HG03025 (cell line): ENCODE results near the gene TSHB.
"Not testable (repeated sequence)": the region's sequence is repeated elsewhere in the genome, so short reads cannot be mapped to it uniquely, and the experiment has no call there.

Experiments
- ATAC-seq: cut with Tn5 transposase; IDR thresholded peaks from one replicate; pipeline ENCODE4 v1.9.1; 2021; ENCODE audit warnings: mild to moderate bottlenecking, moderate library complexity; ENCODE audit not compliant: unreplicated experiment, low FRiP score

Gene TSHB

DNA sequence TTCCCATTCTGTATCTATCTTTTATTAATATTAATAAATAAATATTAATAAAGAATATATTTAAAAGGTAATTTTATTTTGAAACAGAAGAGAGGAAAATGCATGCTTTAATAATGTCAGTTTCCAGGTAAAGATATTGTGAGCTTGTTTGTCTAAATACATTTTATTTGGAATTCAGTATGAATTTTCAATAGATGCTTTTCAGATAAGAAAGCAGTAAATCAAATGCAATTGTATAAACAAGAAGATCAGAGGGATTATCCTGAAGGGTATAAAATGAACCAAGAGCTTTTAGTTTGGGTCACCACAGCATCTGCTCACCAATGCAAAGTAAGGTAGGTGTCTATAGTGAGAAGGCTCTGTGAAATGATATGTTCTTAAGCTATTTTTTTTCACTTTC is at the start of gene TSHB:
TSHB (plus strand) TSS at position 301 of the 400 bp plus-strand sequence. CDS start 3,537 bp downstream, outside the sequence.
- ATAC-seq: no peak

DNA sequence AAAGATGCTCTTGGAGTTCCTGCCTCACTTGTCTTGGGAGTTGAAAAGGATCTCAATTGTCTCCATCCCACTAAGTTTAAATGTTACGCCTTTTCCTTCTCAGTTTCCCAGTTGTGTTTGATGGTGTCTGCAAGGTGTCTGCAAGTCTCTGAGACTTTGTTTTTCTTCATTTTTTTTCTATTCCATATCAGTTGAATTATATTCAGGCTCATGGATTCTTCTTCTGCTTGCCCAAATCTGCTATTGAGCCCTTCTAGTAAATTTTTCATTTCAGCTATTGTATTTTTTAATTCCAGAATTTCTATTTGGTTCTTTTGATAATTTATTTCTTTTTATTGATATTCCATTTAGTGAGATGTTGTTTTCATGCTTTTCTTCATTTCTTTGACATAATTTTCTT is 47.4 kb upstream of the TSHB start:
- ATAC-seq: no peak

DNA sequence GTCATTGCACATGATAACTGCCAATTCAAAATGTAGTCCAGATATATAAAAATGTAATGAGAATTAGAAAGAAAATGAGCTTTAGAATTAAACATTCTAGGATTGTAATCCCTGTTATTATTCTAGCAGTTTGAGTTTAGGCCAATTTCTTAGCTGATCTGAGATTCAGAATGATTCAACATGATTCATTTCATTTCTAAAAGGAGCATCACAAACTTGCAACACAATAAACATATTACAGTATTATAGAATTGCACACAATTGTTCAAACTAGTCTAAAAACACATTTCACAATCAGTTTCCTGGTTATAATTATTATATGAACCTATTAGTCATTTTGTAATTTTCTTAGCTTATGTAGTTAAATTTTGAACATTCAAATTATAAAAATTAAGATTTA is 43.3 kb upstream of the TSHB start:
- ATAC-seq: no peak

- ATAC-seq: no peak
Observed at GRCh38 chr1:114988095-114988494, 41.5 kb upstream of the TSHB start.

GRCh38 chr1:114997510-114998289 is 31.9 kb upstream of the TSHB start:
- no peak for ATAC-seq

DNA sequence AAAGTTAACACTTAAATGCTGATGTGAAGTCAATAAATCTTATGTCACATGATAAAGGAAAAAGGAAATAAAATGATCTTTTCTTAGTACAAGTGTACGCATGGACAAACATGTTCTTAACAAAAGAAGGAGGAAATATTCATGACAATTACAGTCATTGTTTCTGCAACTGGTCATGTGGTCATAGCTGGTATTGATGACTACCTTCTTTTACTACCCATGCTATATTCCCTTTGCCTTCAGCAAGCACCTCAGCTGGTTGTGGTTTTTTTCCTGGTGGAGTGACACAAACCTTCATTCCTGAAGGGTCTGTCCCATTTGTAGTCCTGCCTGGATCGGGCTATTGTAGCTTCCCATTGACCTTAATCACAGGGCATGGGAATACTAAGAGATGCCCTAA is 23.4 kb upstream of the TSHB start:
- no peak for ATAC-seq

DNA sequence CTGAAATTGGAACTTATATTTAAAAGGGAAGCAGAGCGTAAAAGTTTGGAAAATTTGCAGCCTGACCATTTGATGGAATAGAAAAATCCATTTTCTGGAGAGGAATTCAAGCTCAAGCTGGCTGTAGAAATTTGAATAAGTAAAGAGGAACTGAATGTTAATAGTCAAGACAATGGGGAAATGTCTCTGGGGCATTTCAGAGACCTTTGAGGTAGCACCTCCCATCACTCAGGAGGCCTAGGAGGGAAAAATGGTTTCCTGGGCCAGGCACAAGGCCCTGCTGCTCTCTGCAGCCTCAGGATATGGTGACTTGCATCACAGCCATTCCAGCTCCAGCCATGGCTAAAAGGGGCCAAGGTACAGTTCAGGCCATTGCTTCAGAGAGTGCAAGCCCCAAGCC is 17.6 kb upstream of the TSHB start:
- no peak for ATAC-seq

- ATAC-seq: no peak
Observed at GRCh38 chr1:115012434-115012833, 17.2 kb upstream of the TSHB start.

GRCh38 chr1:115013792-115014191 is 15.8 kb upstream of the TSHB start:
- ATAC-seq: no peak

- ATAC-seq: not testable (repeated sequence)
Observed at GRCh38 chr1:115019549-115019948, 10.1 kb upstream of the TSHB start.

DNA sequence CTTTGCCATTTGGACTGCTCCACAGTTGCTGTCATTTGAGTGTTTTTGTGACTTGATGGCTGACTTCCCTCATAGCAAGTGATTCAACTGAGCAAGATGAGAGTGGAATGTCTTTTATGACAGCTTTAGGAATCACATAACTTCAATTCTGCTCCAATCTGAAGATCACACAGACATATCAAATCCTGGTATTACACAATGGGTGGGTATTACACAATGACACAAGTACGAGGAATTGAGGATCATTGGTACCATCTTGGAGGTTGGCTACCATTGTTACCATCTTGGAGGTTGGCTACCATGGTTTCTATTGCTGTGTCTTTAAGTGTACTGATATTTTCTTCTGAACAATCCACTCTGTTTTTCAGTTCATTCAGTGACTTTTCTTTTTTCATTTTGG is 8.5 kb upstream of the TSHB start:
- ATAC-seq: no peak

DNA sequence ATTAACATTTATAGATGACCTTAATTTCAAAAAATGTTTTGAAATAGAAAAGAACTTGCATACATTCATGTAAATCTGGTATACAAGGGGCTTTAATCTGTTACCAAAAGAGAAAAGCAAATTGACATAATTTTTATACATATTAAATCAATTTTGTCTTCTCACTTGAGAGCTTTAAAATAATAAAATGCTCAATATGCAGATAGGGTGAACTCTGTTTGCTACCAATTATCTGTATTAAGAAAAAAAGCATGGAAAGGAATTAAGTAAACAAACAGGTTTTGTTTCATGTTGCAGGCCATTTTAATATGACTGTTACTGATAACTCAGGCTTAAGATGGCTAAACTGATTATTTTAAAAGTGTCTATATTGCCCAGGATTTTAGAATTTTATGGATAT is 6.0 kb upstream of the TSHB start:
- no peak for ATAC-seq

GRCh38 chr1:115031595-115031994 is 2.0 kb downstream of the TSHB start:
- no peak for ATAC-seq

DNA sequence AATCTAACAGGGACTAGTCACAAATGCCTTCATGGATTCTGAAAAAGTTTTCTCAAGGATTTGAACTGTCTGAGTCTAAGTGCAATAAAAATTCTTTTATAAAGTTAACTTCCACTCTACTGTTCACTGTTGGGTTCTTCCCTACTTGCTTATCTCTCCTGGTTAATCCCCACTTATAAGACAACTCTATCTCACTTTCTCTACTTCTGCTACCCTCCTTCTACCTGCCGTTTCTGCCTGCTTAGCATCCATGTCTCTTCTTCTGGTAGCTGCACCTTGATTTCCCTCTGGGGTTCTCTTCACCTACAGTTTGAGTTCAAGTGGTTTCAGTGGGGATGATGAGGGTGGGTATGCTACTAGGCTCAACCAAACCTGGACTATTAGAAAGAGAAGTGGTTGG is 6.0 kb downstream of the TSHB start:
- ATAC-seq: no peak

DNA sequence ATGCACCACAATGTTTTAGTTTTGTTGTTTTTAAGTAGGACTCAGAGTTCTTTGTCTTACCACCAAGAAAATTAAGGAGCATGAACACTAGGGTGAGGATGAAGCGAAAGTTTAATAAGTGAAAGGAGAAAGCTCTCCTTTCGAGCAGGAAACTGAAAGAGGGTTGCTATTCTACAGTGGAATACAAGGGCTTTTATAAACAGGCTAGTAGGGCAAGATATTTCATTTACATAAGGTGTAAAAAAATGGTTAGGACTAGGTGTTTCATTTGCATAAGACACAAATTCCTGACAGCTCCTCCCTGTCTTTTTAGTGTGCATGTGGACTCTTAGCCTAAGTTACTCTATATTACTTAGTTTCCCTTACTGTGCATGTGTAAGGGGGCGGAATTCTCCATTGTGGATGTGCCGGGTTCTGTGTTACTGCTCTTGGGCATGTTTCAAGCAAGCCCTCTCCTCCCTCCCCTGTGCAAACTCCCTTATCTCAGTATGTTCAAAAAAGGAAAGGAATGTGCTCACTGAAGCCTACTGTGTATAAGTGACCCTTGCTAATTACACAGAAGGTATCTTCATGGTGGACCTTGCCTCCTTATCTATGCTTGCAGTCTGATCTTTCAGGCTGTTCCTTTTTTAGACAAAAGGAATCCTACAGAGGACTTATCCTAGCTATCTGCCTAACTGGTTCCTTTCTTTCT is 7.3 kb downstream of the TSHB start:
- ATAC-seq: no peak

- ATAC-seq: no peak
Observed at GRCh38 chr1:115040501-115040900, 10.9 kb downstream of the TSHB start.

DNA sequence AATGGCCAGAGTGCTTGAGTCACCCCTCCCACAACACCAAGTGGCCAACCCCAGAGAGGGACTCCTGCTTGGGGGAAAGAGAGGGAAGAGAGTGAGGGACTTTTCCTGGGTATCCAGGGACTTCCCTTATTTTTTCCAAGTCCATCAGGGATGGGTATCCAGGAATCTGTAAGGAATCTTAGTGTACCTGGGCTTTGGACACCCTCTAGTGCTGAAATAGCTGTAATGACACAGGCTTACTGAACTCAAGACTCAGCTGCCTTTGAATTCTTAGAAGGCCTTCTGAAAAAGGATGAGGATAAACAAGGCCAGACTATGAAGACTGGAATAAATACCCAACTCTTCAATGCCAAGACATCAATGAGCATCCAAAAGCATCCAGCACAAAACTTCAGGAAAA is 12.0 kb downstream of the TSHB start:
- ATAC-seq: no peak

- no peak for ATAC-seq
Observed at GRCh38 chr1:115046751-115047150, 17.1 kb downstream of the TSHB start.

DNA sequence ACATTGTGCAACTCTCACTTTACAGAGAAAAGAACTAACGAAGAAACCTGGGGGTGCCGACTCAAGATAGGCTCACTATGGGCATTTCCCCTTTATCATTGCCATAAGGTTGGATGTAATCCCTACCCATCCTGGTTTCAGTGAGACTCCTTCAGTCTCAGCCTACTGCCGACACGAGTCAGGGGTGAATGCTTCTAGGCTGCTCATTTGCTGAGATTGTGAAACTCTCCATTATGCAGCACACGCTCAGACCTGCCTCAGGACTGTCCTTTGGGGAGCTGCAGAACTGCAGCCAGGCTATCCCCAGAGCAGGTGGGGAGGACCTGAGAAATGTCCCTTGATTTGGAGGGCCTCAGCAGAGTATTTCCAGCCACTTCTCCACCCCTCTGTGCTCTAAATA is 22.2 kb downstream of the TSHB start:
- no peak for ATAC-seq

- ATAC-seq: peak; percentile 77
Observed at GRCh38 chr1:115052454-115053083, 22.9 kb downstream of the TSHB start.

DNA sequence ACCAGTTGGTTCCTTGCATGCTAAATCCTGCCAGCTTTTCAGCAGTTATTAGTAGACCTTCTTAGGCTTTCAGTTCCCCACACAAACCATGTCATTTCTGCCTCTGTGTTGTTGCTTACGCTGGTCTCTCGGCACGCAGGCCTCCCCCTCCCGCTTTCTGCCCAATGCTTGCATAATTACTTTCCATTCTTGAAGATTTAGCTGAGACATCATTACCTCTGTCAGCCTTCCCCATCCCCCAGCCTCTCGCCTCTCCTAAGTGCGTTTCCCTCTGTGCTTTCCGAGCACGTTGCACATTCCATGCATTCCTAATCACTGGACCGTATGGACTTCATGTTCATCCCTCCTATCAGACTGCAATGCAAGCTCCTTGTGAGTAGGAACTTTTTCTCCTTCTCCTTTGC is 26.8 kb downstream of the TSHB start:
- no peak for ATAC-seq
